Peyer's patch (tissue), 4 donors: ENCODE measurements around the gene GATAD2B.

Experiments
- CTCF ChIP-seq, 6 experiments: fragments of 450-650 bp in 4 of 6; fragments of 200-600 bp in 2 of 6; sonication (generic) in 1 of 6; IDR thresholded peaks; one replicate each; pipeline ENCODE4 v1.5.1; 2017 to 2019; ENCODE audit warnings: antibody characterized with exemption in 6 of 6, mild to moderate bottlenecking in 3 of 6, moderate library complexity in 1 of 6
- POLR2A ChIP-seq, 2 donors: fragments of 450-650 bp; IDR thresholded peaks; one replicate each; pipeline ENCODE4 v1.5.1; 2017; ENCODE audit warnings: antibody characterized with exemption in 2 of 2, mild to moderate bottlenecking in 2 of 2, moderate library complexity in 2 of 2

- TF ChIP-seq POLR2A (IDR thresholded peaks at IDR 0.05) (no peak), CTCF (IDR thresholded peaks at IDR 0.05) (no peak)
These were observed 123.0 kb downstream of the GATAD2B start for GRCh38 chr1:153799566-153800465.
